ENCODE data around the gene ZBTB4.
"Not testable (repeated sequence)": the region's sequence is repeated elsewhere in the genome, so short reads cannot be mapped to it uniquely, and the experiment has no call there.

ZBTB4 gene

DNA sequence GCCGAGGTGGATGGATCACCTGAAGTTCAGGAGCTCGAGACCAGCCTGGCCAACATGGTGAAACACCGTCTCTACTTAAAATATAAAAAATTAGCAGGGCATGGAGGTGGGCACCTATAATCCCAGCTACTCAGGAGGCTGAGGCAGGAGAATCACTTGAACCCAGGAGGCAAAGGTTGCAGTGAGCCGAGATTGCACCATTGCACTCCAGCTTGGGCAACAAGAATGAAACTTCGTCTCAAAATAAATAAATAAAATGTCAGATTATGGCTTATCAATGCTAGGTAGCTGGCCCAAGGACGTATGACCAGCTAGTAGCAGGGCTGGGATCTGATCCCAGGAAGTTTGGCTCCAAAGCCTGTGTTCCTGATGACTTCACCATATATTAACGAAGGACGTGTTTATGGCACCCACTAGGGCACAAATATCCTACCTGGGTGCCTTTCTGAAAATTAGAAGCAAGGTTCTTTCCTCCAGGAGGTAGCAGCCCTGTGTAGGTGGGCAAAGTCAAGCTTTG, 8.9 kb downstream of the ZBTB4 start:
- not testable (repeated sequence) for DNase-seq (ENCODE audit: low read depth)

DNA sequence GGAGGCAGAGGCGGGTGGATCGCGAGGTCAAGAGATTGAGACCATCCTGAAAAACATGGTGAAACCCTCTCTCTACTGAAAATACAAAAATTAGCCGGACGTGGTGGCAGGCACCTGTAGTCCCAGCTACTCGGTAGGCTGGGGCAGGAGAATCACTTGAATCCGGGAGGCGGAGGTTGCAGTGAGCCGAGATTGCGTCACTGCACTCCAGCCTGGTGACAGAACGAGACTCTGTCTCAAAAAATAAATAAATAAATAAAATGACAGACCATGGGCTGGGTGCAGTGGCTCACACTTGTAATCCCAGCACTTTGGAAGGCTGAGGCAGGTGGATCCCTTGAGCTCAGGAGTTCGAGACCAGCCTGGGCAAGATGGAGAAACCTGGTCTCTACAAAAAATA, 9.6 kb downstream of the ZBTB4 start:
- DNase-seq (ENCODE audit: low read depth), result not testable (repeated sequence)

DNA sequence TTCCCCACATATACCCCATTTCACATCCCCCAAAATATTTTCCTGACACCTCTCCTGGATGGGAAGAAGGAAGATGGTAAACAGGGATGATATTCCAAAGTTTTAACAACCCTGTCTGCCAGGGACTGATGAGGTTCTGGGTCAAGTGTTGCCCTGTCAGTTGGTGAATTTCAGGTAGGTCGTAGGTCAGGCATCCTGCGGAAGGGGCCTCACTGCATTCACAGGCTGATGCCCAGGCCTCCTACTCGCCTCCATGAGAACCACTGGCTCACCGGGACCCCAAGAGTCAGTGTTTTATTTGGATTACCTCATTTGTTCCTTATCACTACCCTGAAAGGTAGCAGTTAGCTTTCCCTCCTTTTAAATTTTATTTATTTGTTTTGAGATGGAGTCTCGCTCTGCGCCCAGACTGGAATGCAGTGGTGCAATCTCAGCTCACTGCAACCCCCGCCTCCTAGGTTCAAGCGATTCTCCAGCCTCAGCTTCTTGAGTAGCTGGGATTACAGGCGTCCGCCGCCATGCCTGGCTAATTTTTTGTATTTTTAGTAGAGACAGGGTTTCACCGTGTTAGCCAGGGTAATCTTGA, 10.5 kb downstream of the ZBTB4 start:
- no peak for DNase-seq (ENCODE audit: low read depth)

DNA sequence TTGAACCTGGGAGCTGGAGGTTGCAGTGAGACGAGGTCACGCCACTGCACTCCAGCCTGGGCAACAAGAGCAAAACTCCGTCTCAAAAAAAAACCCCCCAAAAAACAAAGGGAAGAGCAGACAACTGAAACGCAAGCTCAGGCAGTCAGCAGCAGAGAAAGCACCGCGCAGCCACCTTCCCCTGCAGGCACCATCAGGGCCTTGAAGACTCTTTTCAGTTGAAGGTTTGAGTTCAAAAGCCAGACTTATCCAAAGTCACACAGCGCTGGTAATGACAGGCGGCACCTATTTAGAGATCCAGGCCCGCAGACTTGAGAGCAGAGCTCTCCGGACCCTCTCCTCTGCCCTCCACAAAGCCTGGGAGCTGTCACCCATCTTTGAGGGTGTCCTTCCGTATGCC, 11.1 kb downstream of the ZBTB4 start:
- no peak for DNase-seq (ENCODE audit: low read depth)

DNA sequence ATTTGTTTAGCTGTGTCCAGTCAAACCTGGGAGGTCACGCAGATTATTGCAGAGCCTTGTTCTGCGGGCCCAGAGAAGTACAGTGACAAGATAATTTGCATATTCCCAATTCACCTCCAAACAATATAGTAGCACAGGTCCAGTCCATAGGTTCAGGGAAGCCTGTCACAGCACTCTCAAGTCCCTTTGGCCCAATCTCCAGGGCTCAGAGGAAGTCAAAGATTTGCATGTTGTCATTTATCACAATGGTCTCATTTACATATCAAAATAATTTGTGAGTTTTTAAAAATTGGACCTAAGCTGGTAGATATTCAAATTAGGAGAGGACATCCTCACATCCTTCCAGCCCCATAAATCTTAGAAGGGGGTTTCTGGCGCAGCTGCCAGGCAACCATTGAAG, 11.9 kb downstream of the ZBTB4 start:
- no peak for DNase-seq (ENCODE audit: low read depth)

DNA sequence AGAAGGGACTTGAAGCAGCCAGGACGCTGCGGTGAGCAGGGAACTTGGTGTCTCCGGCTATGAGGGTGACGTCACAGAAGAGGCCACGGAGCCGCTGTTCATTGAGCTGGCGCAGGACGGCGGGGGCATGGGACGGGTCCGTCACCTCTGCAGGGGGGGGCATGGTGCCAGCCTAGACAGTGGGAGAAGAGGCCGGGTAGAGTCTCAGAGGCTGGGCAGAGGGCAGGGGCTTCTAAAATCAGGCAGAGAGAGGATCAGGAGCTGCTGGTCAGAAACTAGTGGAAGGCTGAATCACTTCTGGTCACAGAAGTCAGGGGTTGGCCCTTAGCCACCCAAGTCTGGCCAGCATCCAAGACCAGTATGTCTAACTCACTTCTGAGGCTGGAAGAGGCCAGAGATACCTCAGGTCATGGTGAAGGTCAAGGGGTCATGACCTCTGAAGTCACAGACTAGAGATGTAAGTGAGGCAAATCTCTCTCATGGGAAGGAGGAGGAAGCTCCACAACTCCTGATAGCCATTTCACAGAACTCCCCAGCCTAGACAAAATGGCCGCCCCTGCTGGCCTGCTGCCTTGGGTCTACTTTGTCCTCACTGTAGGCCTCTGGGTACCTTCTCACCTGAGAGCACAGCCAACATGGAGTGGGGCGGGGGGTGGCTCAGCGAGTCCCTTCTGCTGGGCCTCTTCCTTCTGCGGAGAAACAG, 12.6 kb downstream of the ZBTB4 start:
- peak; percentile 68 for DNase-seq (ENCODE audit: low read depth)

DNA sequence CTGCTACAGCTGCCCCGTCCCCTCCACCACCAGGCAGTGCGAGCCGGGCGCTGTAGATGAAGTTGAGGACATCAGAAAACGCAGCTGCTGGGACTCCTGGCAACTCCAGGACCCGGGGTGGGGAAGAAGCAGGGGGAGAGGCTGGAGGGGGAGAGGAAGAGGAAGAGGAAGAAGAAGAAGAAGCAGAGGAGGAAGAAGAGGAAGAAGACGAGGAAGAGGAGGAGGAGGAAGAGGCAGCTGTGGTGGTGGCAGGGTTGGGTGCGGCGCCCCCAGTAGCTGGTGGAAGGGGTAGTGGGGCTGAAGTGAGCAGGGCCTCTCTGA, 13.2 kb downstream of the ZBTB4 start:
- no peak for DNase-seq (ENCODE audit: low read depth)

DNA sequence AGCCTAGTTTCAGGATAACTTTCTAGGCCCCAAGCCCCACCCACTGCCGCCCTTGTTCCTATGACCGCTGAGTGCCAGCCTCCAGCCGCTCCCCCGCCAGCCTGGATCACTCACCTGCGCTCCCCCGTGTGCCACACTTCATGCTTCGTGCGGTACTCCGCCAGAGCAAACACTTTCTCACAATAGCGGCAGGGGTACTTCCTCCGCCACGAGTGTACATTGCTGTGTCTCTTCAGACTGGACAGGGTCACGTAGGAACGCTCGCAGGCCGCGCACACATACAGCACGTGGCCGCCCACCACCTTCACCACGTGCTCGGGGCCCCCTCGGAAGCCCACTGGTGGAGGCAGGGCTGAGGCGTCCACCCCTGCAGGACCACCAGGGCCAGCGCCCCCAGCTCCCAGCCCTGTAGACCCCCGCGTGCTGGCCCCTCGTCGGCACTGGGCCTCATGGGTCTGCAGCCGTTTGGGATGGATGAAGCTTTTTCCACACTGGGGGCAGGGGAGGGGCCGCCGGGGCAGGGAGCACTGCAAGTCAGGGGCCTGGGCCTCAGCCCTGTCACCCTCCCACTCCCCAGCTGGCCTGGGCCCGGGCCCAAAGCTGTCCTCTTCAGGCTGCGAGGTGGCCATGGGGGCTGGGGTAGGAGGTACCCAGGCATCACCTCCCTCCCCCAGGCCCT, 13.7 kb downstream of the ZBTB4 start:
- no peak for DNase-seq (ENCODE audit: low read depth)

DNA sequence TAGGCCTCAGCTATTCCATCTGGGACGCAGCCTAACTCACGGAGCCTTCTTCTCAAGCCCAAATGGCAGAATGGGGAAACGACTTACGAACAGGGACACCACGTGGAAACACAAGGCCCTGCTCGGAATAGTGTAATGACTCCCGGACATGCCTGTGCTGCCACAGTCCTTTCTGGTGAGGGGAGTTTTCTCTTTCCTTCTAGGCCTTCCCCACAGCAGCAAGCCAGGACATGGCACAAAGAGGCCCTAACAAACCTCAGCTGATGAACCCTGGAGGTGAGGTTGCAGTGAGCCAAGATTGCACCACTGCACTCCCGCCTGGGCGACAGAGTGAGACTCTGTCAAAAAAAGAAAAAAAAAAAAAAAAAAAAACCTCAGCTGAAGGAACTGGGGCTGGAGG, 15.3 kb downstream of the ZBTB4 start:
- no peak for DNase-seq (ENCODE audit: low read depth)

DNA sequence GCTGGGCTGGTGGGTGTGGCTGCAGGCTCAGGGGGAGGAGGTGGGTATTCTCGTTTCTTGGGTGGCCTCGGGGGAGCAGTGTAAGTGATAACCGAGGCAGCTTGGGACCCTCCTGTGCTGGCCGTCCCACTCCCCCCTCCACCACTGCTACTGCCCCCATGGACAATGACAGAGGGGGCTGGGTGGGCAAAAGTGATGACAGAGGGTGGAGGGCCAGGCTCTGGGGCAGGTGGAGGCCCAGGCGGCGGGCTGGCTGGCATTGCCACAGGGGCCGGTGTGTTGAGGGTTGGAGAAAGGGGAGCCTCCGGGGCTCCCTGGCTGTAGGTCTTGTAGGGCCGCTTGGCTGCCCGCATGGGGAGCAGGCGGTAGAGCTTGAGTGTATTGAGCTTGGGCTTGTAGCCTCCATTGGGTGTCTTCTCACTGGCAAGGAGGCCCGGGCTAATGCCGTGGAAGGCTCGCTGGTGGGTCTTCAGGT, 16.0 kb downstream of the ZBTB4 start:
- DNase-seq (ENCODE audit: low read depth), result no peak

DNA sequence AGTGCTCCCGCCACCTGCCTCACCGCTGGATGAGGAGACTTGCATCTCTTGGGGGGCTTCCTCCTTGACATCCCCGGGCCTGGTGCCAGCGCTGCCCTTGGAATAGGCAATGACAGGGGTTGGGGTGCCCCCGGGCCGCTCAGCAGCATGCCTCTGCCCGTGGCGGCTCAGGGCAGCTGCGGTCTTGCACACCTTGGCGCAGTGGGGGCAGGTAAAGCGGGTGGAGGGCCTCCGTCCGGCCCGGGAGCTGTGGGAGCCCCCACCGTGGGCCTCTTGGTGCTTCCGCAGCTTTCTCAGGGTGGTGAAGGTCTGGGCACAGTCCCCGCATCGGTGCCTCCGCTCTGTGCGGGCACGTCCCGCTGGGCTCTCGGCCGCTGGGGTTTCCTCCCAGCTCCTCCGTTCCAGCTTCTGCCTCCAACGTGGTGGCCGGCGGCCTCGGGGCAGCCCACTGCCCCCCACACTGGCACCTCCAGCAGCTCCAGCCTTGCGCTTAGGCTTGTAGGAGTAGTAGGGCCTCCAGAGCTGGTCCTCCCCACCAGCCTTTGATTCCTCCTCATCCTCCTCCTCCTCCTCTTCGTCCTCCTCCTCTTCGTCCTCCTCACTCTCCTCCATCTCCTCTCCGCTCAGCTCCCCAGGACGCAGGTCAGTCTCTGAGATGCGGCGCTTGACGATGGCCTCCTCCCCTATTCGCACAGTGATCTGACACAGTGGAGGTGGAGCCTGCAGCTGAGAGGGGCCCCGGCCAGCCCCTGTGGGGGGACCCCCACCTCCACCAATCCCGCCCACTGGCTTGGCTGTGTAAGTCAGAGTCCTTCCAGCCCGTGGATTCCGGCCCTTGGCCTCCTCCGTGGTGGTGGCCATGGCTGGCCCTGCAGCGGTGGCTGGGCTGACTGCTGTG, 16.7 kb downstream of the ZBTB4 start:
- no peak for DNase-seq (ENCODE audit: low read depth)

DNA sequence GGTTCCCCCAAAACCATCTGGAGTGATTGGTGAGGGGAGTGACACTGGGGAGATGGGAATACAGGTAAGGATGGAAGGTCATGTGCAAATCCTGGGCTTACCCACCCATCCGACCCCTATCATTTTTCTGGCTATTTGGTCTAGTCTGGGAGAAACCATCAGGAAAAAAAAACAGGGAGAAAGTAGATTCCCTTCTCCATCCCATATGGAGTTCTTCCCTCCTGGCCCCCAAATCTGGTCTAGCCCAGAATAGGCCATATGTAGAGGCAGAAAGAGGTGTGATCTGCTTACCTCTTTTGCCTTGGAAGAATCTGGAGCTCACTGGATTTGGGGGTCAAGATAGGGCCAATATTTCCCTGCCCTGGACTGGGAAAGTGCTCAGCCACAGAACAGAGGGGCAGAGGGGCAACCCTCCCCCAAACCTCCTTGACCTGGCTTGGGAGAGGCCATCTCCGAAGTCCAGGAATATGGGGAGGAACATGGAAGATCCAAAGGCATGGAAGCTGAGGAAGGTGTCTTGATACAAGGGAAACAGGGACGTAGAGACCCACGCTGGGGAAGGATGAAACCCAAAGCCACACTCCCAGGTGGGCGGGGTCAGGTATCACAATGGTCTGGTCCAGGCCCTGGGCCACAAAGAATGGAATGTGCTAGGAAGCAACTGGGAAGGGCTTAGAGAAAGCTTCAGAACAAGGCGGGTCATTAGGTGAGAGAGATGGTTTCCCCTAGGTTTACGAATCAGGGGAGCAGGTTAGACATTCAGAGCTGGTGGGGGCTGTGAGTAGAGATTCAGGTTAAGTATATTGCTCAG, 18.4 kb downstream of the ZBTB4 start:
- no peak for DNase-seq (ENCODE audit: low read depth)

DNA sequence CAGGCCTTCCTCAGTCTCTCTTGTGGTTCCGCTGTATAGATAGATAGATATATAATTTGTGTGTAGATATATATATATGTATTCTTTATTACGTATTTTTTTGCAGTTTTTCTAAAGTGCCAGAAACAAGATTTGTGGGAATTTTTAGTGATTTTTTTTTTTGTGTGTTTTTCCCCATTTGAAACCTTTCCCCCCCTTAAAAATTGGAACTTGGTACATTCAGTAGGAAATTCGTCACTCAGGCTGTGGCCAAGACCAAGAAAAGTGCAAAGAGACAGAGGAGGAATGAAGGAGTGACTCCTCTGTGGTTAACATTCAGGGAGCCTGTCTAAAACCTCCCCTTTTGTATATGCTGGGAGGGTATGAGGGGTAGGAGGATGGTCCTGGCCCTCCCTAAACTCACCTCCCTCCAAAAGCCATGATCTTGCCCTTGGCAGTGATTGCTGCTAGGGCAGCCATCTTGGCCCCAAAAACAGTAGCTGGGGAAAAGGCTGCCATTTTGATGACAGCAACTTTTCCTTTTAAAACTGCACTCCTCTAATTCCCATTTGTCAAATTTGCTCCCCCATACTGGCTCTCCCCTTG, 19.4 kb downstream of the ZBTB4 start:
- no peak for DNase-seq (ENCODE audit: low read depth)

DNA sequence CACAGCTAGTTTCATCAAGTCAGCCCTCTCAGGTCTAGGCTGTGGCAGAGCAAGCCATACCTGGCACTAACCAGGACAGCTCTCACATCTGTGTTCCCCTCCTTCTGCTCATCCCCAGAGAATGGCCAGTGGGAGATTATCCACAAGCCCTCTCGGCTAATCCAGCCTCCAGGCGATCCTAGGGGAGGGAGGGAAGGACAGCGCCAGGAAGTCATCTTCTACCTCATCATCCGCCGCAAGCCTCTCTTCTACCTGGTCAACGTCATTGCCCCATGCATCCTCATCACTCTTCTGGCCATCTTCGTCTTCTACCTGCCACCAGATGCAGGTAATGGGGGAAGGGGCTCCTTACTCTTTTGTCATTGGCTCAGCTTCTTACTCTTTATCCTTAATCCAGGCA, 31.0 kb downstream of the ZBTB4 start:
- no peak for DNase-seq (ENCODE audit: low read depth)

DNA sequence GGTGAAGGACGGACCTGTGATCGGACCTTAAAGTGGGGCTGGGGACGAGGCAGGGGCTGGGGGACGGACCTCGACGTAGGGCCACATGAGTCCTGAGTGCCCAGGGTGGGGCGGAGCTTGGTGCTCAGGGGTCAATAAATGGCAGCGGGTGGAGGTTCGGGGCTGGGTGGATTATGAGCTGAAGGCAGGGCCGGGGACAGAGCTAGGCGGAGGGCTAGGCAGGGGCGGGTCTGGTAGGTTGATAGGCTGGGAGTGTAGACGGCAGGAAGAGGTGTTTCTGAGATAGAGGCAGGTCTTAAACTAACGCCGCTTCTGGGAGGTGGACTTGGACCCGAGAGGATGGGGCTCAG, 33.8 kb downstream of the ZBTB4 start:
- no peak for DNase-seq (ENCODE audit: low read depth)

DNA sequence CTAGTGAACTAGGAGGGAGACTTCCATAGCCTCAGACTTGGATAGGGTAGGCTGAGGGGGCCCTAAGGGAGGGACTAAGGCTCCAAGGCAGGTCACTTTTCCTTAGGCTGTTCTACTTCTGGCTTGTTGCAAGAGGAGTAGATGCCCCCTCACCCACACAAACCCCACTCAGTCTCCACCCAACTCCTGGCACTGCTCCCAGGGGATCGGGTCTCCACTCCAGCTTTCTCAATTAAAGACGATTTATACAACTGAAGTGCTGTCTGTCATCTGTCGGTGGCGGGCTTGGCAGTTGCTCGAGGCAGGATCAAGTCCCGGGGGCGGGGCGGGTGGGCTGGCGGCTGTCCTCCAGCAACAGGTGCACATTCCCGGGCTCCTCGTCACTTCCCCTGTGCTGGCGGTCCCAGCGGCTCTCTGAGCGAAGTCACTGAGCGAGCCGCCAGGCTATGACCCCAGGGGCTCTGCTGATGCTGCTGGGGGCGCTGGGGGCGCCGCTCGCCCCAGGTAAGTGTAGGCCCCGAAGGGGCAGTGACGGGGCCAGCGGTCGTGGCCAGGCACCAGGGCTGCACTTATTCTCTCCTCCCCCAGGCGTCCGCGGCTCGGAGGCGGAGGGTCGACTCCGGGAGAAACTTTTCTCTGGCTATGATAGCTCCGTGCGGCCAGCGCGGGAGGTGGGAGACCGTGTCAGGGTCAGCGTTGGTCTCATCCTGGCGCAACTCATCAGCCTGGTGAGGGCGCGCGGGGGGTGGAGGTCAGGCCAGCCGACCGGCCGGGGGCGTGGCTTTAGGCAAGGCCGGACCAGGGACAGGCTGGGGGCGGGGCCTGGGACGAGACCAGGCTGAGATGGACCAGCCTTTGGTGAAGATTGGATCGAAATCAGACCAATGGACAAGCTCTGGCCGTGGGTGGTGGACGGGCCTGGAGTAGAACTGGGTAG, 34.5 kb downstream of the ZBTB4 start, which contains the start of gene CHRNB1:
Gene CHRNB1 (plus strand): TSS at position 380 of the 937 bp plus-strand sequence. CDS start 67 bp downstream, at position 447.
- peak; percentile 62 for DNase-seq (ENCODE audit: low read depth)

DNA sequence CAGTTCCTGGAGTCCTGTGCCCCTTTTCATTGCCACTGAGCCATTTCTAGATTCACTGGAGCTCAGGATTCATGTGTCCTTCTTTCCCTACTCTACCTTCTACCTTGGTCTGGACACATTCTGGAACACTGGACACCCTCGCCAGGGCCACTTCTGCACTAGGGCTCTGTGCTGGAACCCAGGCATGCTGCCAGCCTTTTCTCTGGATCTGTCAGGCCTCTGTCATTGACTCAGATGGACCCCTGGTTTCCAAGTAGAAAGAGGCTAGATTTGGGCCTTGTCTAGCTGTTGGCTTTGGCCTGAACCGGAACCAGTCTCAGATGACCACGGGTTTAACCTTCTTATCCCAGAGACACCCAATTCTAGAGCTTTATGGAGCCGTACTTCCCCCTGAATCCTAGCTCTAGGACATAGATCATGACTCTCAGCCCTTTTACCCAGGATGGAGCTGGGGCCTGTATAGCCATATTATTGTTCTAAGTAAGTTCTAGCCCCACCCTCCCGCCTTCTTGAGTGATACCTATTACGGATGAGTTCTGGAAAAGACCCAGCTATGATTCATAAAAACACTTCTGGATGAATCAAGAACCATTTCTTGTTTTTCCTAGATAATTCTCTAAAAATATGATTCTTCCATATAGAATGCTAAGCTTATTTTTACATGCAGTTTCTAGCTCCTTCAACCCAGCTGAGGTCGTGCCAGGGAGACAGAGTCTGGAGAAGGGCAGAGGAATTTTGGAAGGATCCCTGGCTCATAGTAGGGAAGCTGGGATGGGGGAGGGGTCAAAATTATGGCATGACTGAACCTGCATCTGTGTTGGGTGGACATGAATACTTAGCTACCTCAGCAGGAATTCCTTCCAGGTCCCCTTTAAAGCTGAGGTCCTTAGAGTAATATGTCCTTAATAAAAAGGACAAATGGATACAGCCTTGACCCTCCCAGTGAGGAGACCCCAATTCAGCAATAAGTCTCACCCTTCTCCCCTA, 35.6 kb downstream of the ZBTB4 start:
- peak; percentile 62 for DNase-seq (ENCODE audit: low read depth)

DNA sequence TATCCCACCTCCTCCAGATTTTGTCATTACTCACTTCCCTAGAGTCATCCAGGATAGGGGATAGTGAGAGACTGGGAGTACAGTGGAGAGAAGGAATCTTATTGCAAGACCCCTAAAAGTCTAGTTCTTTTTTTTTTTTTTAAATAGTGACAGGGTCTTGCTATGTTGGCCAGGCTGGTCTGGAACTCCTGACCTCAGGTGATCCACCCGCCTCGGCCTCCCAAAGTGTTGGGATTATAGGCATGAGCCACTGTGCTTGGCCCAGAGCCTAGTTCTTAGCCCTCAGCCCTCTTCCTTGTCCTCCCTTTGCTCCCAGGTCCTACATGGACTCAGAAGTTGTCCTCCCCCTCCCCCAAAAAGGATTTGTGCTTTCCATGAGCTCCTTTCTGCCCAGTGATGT, 37.3 kb downstream of the ZBTB4 start:
- DNase-seq (ENCODE audit: low read depth), result no peak

DNA sequence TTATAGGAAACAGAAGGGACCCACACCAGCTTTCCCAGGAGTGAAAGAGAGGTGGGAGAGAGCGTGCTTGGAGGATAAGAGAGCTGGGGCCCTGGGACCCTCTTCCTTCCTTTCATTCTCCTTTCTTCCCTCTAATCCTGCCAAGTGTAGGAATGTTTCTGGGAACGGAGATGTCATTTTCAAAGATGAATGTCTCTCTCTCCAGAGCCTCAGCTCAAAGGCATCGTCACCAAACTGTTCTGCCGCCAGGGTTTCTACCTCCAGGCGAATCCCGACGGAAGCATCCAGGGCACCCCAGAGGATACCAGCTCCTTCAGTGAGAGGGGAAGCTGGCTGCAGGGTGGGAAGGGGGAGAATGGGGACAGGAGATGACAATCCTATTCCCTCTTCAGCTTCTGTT, 38.2 kb downstream of the ZBTB4 start:
- no peak for DNase-seq (ENCODE audit: low read depth)
